ENCODE measurements around the gene ADAMTS18.

Gene ADAMTS18

DNA sequence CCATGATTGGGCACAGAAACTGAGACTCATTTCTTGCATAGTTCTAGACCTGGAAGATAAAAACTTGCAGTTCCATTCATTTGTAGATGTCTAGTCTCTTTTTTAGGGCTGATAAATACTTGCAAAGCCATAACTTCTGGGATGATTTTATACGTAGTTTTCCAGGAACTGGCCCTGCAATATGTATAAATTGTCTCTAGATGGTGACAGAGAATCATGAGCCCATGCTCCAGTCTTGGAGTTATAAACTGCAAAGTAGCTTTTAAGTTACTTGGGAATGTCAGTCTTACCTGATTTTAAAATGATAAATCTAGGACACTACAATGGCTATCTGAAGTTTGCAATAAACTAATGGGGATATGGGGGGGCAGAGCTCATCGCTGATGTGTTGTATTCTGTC, 3.0 kb upstream of the ADAMTS18 start:
- no peak for DNase-seq (ENCODE audit: low read depth in 2 of 2)

DNA sequence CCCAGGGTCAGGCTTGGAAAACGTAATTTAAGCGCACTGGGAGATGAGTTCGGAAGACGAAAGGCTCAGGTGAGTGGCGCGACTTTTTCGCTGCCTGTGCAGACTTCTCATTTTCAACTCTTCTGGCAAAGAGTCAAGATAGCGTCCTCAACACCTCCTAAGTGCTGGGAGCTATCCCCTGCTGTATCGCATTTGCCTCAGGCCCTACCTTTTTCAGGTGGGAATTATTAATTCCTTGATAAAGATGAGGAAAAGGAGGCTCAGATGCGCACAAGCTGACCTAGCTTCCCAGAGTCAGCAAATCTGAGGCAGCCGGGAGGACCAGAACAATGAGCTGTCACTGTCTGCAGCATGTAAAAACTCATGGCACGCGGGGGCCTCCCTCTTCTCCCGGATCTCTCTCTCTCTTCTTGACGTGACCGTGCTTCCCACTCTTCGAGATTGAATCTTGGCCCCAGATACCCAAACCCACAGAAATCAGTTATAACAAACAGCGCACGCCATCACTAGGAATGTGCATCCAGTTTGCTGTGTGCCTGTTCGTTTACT, 512 bp upstream of the ADAMTS18 start:
- DNase-seq (ENCODE audit: low read depth in 2 of 2) = no peak

DNA sequence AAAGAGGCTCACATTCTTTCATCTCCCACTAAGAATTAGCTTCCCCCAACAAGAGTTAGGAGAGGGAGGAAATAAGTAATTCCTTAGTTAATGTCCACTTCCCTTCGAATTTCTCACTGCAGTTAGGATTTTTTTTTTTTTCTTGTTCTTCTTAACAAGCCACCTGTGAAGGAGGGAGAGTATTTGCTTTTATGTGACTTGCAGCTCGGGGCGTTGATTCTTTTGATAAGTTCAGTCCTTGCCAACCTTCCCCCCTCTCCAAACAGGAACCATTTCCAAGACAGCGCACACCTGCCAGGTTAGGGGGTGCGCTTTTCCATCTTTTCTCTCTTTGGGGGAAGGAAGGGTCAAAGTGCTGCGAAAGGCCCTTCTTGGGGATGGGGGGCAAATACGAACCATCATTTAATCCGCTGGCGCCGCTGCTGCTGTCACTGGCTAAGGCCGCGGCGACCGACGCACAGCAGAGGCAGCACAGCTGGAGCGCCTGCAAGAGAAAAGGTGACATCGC, 758 bp downstream of the ADAMTS18 start:
- DNase-seq (ENCODE audit: low read depth in 2 of 2) = no peak

DNA sequence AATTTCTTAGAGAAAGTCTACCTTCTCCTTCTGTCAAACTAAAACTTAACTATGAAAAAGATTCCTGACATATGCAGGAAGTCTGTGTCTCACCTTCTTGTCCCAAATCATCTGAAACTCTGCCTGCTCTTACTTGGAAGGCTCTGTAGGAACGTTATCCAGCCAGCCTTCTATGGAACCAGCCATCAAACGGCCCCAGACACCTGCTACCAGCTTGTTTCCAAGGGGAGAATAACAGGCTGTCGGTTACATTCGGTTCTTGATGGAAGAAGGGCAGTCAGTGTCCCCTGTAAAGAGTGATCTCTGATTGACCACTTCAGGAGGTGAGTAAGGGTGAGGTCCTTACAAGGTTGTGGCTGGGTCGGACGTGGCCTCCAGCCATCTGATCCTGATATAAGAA, 1.7 kb downstream of the ADAMTS18 start:
- no peak for DNase-seq (ENCODE audit: low read depth in 2 of 2)

DNA sequence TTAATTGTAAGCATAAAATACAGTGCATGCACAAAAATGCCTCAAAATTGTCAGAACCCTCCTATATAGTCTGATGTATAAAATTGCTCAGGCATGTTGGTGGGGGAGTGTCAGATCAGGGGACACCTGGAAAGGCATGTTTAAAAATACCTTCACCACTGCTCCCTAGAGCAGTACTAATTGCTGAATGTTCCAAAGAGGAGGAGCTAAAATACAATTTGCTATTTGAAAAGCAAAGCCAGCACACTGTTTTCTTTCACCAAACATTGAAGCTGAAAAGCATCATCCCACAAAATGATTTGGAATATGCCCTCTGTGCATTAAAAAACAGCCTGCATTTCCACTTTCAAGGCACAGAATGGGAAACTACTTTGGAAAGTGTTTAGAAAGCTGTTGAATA, 2.6 kb downstream of the ADAMTS18 start:
- DNase-seq (ENCODE audit: low read depth in 2 of 2) = no peak

DNA sequence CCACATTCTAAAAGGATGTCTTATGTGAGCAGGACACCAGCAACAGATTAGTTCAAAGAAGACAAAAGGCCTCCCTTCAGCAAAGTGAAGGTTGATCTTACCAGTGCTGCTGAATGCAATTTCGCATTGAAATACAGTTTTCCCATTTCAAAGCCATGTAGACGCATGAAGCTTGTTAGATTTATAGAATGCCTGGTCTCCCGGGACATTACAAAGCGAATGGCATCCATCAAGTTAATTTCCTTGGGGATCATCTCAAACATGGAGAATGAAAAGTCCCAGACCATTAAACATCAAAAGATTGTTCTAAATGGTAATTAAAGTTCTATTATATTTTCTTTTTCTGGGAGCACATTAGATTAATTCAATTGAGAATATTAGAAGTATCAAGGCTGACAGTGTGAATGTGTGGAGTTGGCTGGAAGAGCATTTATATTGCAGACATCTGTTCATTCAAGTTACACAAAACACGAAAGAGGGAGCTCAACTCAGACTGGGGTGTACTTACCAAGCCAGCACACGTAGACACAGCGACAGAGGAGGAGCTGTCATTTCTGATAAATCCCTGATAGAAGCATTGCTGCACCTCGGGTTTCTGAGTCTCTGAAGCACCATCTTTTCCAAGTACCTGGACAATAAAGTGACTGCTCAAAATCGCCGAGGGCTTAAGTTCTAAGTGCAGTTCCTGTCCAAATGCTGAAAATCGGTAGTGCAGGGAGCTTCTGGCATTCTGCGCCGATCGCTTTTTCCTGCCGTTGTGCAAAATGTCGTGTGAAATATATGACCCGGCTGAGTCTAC, 3.8 kb downstream of the ADAMTS18 start:
- no peak for DNase-seq (ENCODE audit: low read depth in 2 of 2)

DNA sequence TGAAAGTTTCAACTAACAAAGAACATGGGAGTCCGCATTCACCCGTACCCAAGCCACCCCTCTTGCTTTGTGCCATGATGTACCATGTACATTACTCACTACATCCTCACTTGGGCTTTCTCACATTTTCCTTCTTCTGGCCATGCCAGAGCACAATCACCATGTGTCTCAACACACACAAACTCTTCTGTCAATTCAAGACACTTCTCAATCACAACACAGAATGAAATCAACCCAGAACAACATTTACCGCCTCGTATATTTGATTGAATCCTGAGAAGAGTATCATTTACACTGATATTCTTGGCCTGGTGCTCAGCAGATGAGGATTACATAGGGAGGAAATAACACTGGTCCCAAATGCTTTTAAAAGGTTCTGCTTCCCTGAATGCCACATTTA, 4.5 kb downstream of the ADAMTS18 start:
- no peak for DNase-seq (ENCODE audit: low read depth in 2 of 2)

DNA sequence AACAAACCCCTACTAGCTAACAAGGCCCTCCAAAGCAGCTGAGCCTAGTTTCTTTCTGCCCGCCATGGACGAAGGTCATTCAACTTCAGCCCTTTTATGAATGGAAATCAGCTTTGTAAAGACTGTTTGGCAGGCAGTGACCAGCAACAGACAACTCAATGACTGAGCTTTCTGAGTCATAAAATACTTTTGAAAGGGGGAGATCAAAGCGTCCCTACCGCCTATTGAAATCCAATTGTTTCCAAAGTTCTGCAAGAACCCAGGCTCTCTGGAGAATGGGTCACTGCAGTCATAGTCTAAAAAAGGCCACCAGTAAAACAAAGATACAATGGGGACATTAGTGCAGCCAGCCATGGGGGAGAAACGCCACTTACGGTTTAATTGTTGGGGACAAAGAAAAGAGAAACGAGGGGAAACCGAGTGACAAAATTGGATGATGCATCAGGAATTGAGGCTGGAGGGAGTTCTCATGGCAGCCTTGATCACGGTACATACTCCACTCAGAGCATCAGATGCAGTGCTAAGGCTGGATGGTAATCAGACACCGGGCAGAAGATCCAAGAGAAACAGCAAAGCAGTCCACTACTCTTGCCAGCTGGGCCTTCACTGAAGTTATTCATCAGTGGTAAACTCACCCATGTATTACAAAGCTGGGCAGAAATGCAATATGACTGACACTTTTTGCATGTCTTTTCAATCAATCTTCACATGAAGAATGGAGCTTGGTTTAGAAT, 9.8 kb downstream of the ADAMTS18 start:
- DNase-seq (ENCODE audit: low read depth in 2 of 2) = no peak

DNA sequence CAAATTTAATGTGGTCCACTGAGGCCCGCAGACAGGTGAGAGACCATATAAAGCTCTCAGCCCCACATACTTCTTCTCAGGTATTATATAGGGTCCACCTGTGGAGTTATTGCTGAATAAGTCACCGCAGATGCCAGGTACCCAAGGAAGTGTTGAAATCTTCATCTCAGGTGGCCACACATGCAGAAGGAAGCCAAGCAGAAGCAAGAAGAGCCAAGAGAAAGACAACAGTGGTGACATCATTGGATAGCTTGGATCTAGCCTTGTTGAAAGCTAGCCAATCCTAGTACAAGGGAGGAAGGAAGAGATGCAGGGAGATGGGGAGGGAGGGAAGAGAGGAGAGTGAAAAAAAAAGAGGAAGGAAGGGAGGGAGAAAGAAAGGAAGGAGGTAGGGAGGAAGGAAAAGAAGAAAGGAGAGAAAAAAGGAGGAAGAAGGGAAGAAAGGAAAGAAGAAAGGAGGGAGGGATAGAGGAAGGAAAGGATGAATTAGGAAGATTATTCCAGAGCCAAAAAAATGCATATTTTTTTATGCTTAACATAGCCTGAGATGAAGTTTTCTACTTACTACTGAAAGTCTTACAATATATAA, 12.5 kb downstream of the ADAMTS18 start:
- DNase-seq (ENCODE audit: low read depth in 2 of 2) = no peak

DNA sequence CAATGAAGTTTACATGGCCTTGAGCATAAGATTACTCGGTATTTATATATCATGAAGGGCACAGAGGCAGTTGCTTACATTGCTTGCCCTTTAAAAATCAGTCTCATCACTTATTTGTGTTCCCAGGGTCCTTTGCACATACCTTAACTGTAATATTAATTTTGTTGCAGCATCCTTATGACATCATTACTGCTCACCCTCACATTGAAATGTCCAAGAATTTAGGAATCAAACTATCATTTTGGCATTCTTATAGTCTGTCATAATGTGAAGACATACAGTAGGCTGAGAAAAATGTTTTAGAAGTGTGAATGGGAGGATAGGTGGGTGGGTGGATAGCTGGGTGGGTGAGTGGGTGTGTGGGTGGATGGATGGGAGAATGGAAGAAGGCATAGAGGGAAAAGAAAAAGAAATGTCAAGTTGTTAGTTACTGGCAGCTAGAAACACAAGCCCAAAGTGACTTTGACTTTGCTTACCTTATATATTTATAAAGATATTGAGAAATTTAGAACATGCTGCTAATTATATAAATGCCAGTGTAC, 17.8 kb downstream of the ADAMTS18 start:
- no peak for DNase-seq (ENCODE audit: low read depth in 2 of 2)

DNA sequence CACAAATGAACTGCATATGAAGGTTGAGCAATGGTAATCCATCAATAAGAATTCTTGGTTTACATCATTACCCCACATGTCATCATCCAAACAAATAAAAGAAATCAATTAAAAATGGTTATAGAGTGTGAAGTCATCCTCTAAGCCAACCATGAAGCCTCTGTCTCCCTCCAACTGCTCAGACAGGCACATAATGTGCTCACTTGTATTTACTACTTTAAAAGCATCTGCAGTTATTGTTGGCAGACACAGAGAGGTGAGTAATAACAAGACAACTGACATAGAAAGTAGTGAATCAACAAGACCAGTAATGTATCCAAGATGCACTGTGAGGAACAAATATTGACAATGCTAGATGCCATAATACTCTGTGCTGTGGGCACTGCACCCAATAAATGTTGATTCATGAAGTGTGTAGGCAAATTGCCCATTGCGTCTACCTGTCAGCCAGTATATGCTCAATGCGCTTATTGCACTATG, 20.0 kb downstream of the ADAMTS18 start:
- no peak for DNase-seq (ENCODE audit: low read depth in 2 of 2)

DNA sequence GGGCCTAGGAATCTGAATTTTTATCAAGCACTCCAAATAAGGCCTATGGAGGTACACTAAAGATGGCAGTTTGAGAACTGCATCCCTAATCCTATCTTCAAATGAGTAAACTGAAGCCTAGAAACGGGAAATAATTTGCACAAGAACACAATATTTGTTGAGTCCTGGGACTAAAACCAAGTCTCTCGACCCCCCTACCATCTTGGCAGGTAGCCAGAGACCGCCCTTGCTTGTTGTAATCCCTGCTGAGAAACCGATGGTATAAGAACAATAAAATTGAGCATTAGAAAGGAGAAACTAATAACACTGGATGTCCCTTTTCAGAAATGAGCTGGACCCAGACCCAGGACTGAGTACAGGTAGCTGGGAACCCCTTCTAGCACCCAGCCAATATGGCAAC, 24.4 kb downstream of the ADAMTS18 start:
- no peak for DNase-seq (ENCODE audit: low read depth in 2 of 2)

DNA sequence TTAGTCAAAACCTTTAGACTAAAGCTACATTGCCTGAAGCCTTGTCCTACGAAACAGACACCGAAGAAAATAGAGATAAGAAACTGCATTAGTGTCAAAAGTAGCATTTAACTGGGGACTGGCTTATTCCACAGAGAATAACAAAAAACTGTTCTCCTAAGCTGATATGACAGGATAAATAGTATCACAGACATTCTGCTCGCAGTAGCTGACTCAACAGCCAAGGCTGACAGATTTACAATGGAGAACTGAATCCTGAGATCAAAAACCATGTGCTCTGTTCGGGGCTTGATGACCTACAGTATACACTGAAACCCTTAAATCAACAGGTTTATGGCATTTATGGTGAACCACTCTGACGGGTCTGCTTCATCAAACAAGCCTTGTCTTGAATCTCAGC, 25.5 kb downstream of the ADAMTS18 start:
- no peak for DNase-seq (ENCODE audit: low read depth in 2 of 2)

DNA sequence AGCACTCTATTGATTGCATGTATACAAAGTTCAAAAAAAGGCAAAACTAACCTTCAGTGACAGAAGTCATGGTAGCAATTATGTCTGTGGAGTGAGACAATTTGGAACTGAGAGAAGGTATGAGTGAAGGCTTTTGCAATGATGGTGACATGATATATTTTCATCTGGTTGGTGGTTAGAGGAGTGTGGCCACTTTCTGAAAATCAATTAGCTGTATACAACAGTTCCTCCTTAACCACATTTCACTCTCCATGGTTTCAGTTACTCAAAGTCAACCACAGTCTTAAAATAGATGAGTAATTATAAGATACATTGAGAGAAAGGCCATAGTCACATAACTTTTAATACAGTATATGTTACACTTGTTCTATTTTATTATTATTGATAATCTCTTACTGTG, 26.2 kb downstream of the ADAMTS18 start:
- no peak for DNase-seq (ENCODE audit: low read depth in 2 of 2)

DNA sequence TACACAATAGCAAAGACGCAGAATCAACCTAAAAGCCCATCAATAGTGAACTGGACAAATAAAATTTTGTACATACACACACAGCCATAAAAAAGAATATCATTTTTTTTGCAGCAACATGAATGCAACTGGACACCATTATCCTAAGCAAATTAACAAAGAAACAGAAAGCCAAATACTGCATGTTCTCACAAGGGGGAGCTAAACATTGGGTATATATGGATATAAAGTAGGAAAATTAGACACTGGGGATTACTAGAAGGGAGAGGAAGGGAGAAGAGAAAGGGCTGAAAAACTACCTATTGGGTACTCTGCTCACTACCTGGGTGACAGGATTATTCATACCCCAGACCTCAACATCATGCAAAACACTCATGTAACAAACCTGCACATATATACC, 28.2 kb downstream of the ADAMTS18 start:
- no peak for DNase-seq (ENCODE audit: low read depth in 2 of 2)

DNA sequence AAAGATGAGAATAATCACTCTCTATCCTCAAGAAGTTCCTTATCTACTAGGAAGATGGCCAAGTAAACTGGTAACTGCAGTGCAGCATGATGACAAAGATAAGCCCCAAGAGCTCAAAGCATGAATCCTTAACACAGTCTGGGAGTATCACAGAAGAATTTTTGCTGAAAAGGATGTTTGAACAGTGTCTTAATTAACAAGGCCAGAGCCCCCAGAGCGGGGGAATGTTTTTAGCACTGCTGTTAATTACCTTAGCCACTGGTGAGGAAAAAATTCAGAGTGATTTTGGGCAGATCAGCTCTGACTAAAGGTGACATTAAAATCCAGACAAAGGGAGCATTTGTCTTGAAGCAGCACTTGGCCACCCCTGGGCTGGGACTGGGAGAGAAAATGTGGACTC, 30.1 kb downstream of the ADAMTS18 start:
- no peak for DNase-seq (ENCODE audit: low read depth in 2 of 2)

DNA sequence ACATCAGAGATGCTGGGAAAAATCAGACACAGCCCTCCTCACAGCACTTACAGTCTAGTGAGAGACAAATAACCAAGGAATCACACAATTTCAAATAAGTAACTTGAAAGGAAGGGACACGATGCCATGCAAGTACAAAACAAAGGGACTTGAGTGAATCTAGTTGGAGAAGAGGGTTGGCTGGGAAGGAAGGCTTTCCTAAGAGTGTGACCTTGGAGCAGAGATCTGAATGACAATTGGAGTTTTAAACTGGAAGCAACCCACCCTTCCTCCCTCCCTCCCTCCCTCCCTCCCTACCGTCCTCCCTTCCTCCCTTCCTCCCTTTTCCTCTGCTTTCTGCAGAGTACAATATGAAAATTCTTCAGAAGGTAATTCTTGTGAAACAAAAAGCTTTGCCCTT, 31.1 kb downstream of the ADAMTS18 start:
- DNase-seq (ENCODE audit: low read depth in 2 of 2) = no peak

DNA sequence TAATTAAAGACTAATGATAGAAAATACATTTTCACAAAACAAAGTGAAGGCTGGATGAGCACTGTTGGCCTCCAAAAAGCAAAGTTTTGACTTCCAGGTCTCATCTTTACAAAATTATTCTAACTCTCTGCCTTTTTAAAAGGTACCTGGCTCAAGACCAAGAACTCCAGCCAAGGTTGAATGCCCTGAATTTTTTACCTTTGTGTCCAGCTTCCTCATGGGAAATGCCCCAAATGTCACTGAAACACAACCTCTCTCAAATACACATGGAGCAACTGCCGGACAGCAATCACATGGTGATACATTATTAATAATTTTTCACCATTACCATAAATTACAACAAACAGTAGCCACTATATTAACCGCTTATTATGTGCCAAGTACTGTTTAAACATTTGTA, 32.2 kb downstream of the ADAMTS18 start:
- no peak for DNase-seq (ENCODE audit: low read depth in 2 of 2)

DNA sequence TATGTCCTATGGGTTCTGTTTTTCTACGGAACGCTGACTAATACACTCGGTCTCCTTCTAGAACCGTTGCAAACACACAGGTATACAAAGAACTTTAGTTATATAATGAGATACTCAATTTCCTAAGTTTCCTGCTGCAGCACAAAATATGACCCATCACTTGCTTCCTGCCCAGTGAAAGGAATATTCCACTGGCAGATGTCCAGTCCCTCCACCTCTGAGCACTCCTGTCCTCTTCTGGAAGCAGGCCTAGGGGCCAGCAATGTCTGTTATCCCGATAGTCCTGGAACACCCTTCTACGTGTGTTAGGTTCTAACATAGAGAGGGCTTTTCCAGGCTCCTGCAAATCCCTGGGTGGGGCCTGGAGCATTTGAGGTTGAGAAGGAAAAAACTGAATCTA, 32.7 kb downstream of the ADAMTS18 start:
- no peak for DNase-seq (ENCODE audit: low read depth in 2 of 2)

DNA sequence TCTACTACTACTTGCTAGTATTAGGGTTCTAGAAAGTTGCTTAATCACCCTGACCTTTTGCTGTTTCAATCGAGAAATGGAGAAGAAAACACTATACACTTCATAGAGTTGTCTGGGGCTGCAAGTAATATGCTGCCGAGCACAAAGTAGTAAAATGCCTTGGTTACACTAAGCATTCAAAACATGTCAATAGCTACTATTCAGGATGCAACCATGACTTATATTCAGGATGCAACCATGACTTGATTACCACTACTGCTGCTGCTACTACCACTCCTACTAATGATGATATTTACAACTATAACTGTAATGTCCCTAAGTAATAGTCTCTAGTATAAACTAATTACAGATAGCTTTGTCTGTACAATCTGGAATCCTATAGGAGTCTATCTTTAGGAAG, 35.3 kb downstream of the ADAMTS18 start:
- no peak for DNase-seq (ENCODE audit: low read depth in 2 of 2)

DNA sequence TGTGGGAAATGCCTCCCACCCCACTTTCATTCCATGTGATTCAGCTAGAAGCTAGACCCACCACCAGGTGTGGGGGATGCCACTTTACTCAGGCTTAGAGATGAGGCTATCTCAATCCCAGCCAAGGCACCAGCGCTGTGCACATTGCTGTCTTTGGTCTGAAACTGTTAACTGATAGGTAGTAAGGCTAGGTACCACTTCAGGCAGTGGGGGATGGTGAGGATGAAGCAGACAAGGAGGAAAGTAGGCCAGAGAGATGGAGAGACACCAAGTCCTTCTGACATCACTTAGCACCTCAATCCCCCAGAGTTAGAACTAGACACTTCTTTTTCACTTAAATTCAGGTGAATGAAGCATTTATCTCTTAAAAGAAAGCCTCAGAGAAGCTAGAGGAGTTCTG, 35.8 kb downstream of the ADAMTS18 start:
- no peak for DNase-seq (ENCODE audit: low read depth in 2 of 2)

DNA sequence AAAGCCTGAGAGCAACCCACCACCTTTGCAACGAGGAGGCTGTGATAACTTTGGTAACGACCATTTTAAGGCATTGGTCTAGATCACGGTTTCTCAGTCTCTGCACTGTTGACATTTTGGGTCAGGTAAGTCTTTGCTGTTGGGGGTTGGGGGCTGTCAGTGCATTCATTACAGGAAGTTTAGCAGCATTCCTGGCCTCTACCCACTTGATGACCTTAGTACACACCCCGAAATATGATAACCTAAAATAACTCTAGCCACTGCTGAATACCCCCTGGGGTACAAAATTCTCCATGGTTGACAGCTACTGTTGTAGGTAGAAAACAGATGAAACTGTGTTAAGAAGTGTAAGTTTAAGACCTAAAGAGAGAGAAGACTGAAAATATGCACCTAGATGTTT, 36.3 kb downstream of the ADAMTS18 start:
- DNase-seq (ENCODE audit: low read depth in 2 of 2) = no peak
